HepG2 (cell line): ENCODE data around the gene AHCYL2. TPM values are rescaled to one million over a fixed set of nuclear protein-coding genes. Genes with fewer than 3 reads are reported as not detected.

Experiments
- ATAC-seq: fragments of 200-7000 bp; cut with Tn5 transposase; 3 replicates; pipeline ENCODE4 v1.9.1; 2020; ENCODE audit warnings: mild to moderate bottlenecking, moderate library complexity
- BruUV-seq: library from RNA; stranded (reverse); fragments of 400-500 nt; replicated peaks from 2 replicates; lab custom pipeline; 2021; lab: Mats Ljungman, UMichigan
- CTCF ChIA-PET: fragments of 300-600 bp; formaldehyde crosslinking; extraction: SDS; loops from one replicate; lab custom pipeline; 2021; ENCODE audit warnings: low total read pairs, inconsistent platforms, low intra/inter-chr PET ratio; lab: Yijun Ruan, JAX
- POLR2A ChIA-PET: fragments of 350-600 bp; sonication (Branson Sonifier 250); formaldehyde crosslinking; loops from one replicate; lab custom pipeline; 2020; ENCODE audit warnings: antibody characterized with exemption, inconsistent platforms; lab: Yijun Ruan, JAX
- DNase-seq: peaks from one replicate; pipeline ENCODE4 v3.0.0-alpha.2; 2015; ENCODE audit warnings: low spot score
- FAIRE-seq: peaks from 3 replicates; lab custom pipeline; 2011; peaks lifted over from hg19 to GRCh38; lab: Jason Lieb, UNC
- H2AFZ ChIP-seq: one replicate; pipeline ENCODE4 v1.6.1; 2011; ENCODE audit warnings: low read length, inconsistent platforms
- H3K27ac ChIP-seq: fragments of 300-600 bp; 3 replicates; pipeline ENCODE4 v1.8.0; 2011; ENCODE audit warnings: mixed run types, mild to moderate bottlenecking, mixed read lengths, low read length, inconsistent platforms; ENCODE audit not compliant: insufficient read depth; ENCODE audit errors: extremely low read length
- H3K27me3 ChIP-seq, 2 experiments: fragments of 200-600 bp in 1 of 2; 2 replicates in 1 of 2; 3 replicates in 1 of 2; pipeline versions ENCODE4 v1.6.0 to v1.8.0; 2011; ENCODE audit warnings: low read length in 2 of 2, mild to moderate bottlenecking in 2 of 2, moderate library complexity in 2 of 2, inconsistent platforms in 1 of 2; ENCODE audit not compliant: insufficient read depth in 2 of 2, control insufficient read depth in 1 of 2
- H3K36me3 ChIP-seq, 2 experiments: fragments of 200-600 bp in 1 of 2; replicated peaks in 1 of 2; 2 replicates in 1 of 2; 3 replicates in 1 of 2; pipeline versions ENCODE4 v1.5.1 to v1.8.0; 2011; ENCODE audit warnings: low read length in 2 of 2, inconsistent platforms in 1 of 2; ENCODE audit not compliant: insufficient read depth in 2 of 2, control insufficient read depth in 1 of 2
- H3K4me1 ChIP-seq: 2 replicates; pipeline ENCODE4 v1.5.1; 2012; ENCODE audit warnings: low read length, inconsistent platforms; ENCODE audit not compliant: insufficient read depth
- H3K4me2 ChIP-seq: 2 replicates; pipeline ENCODE4 v1.6.0; 2011; ENCODE audit warnings: low read depth, low read length, inconsistent platforms
- H3K4me3 ChIP-seq, 3 experiments: fragments of 200-600 bp in 1 of 3; sonication (generic), shearing (Covaris generic) in 1 of 3; replicated peaks in 1 of 3; 2 replicates each; pipeline ENCODE4 v1.5.1; 2011 to 2016; ENCODE audit warnings: low read length in 3 of 3, inconsistent platforms in 2 of 3, low read depth in 2 of 3, mild to moderate bottlenecking in 2 of 3, control low read depth in 1 of 3, mixed read lengths in 1 of 3; ENCODE audit not compliant: insufficient read depth in 1 of 3
- H3K79me2 ChIP-seq: one replicate; pipeline ENCODE4 v1.6.1; 2011; ENCODE audit warnings: low read length, inconsistent platforms; ENCODE audit not compliant: insufficient read depth
- H3K9ac ChIP-seq: 2 replicates; pipeline ENCODE4 v1.6.0; 2011; ENCODE audit warnings: mild to moderate bottlenecking, low read depth, low read length, inconsistent platforms; ENCODE audit not compliant: insufficient read depth
- H3K9me3 ChIP-seq: 2 replicates; pipeline ENCODE4 v1.5.1; 2012; ENCODE audit warnings: mild to moderate bottlenecking, low read length
- H4K20me1 ChIP-seq: 2 replicates; pipeline ENCODE4 v1.6.0; 2011; ENCODE audit warnings: inconsistent platforms, mild to moderate bottlenecking, low read length, moderate library complexity; ENCODE audit not compliant: insufficient read depth
- HDAC6 ChIP-seq: fragments of 200-600 bp; sonication (generic); IDR thresholded peaks from 2 replicates; pipeline ENCODE4 v1.7.0; 2017; ENCODE audit warnings: mild to moderate bottlenecking, antibody characterized with exemption, low read length, low read depth
- KLF11 ChIP-seq: IDR thresholded peaks from 2 replicates; pipeline ENCODE4 v1.6.1; 2016; ENCODE audit warnings: missing compliant biosample characterization
- PCBP2 ChIP-seq: fragments of 200-400 bp; formaldehyde crosslinking; optimal IDR thresholded peaks from 2 replicates; pipeline ENCODE3; 2018; ENCODE audit warnings: low read length, low read depth; ENCODE audit not compliant: poor library complexity, severe bottlenecking
- SATB2 ChIP-seq: sonication (generic); formaldehyde crosslinking; IDR thresholded peaks from 2 replicates; pipeline ENCODE4 v1.5.0; 2020; ENCODE audit warnings: missing genetic modification reagents
- TCF7 ChIP-seq: sonication (generic); IDR thresholded peaks from 2 replicates; pipeline ENCODE4 v1.6.1; 2016; ENCODE audit warnings: antibody characterized with exemption, low read depth
- ZNF460 ChIP-seq: sonication (generic); formaldehyde crosslinking; IDR thresholded peaks from 2 replicates; pipeline ENCODE4 v1.5.1; 2020; ENCODE audit warnings: missing genetic modification reagents, mild to moderate bottlenecking, borderline replicate concordance
- ZNF790 ChIP-seq: sonication (generic); formaldehyde crosslinking; IDR thresholded peaks from 2 replicates; pipeline ENCODE4 v1.8.0; 2022; ENCODE audit warnings: missing genetic modification reagents, mild to moderate bottlenecking, borderline replicate concordance
- ZNF83 ChIP-seq: sonication (generic); formaldehyde crosslinking; IDR thresholded peaks from 2 replicates; pipeline ENCODE4 v1.4.0; 2020; ENCODE audit warnings: missing genetic modification reagents, mild to moderate bottlenecking, borderline replicate concordance
- WGBS: methylation state at CpG from one replicate; pipeline ENCODE4 v1.1.6; 2017; ENCODE audit warnings: low lambda C conversion rate; 5-methylcytosine and 5-hydroxymethylcytosine counted together
- in situ Hi-C: cut with HindIII; loops from 2 replicates; pipeline ENCODE4 v1.10.0; 2017; ENCODE audit warnings: low pct_unique_long_range_greater_than_20kb; ENCODE audit not compliant: extremely low pct_ligation_motif_present
- intact Hi-C: fragments of 100-400 bp; cut with micrococcal nuclease; formaldehyde crosslinking; loops from one replicate; pipeline ENCODE4 v1.10.0; 2022; ENCODE audit not compliant: unreplicated experiment
- polyA plus RNA-seq, 8 experiments: library from polyadenylated mRNA; depleted of rRNA in 3 of 8; stranded (reverse) in 7 of 8; unstranded in 1 of 8; fragments of >200 nt; fragmentation: Illumina TruSeq in 4 of 8; extraction: Trizol in 4 of 8; gene quantifications; 2 replicates each; pipeline versions ENCODE4 v1.2.1 to v1.2.3, GENCODE V29; 2011 to 2016; ENCODE audit warnings: low read depth in 4 of 8, missing spikeins in 1 of 8, mixed read lengths in 1 of 8; ENCODE audit not compliant: insufficient read depth in 1 of 8
- total RNA-seq, 5 experiments: library from RNA; depleted of rRNA; stranded (reverse); fragments of >200 nt; fragmentation: Illumina TruSeq; extraction: Trizol; gene quantifications; 2 replicates each; pipeline ENCODE4 v1.2.3, GENCODE V29; 2016; ENCODE audit warnings: low read depth in 1 of 5
- TF ChIP-seq, protein P1 (sequence below): IDR thresholded peaks from 2 replicates; pipeline ENCODE4 v1.6.1; 2016
- TF ChIP-seq, protein P2 (sequence below): sonication (generic); formaldehyde crosslinking; IDR thresholded peaks from 2 replicates; pipeline ENCODE4 v1.4.0; 2020; ENCODE audit warnings: missing genetic modification reagents, borderline replicate concordance
- TF ChIP-seq, protein P3 (sequence below): IDR thresholded peaks from 2 replicates; pipeline ENCODE4 v1.6.1; 2016; ENCODE audit warnings: low read depth
- TF ChIP-seq, protein P4 (sequence below): sonication (generic); formaldehyde crosslinking; IDR thresholded peaks from 2 replicates; pipeline ENCODE4 v1.5.0; 2020; ENCODE audit warnings: mild to moderate bottlenecking, missing genetic modification reagents
- TF ChIP-seq, protein P5 (sequence below): sonication (generic); formaldehyde crosslinking; IDR thresholded peaks from 2 replicates; pipeline ENCODE4 v1.9.0; 2021; ENCODE audit warnings: missing genetic modification reagents, mild to moderate bottlenecking, borderline replicate concordance

Gene AHCYL2
- total and polyA plus RNA-seq, 2 of the 13 experiments (the other 11 are each of a cell fraction or from before 2014, with no cell fraction given) = 9.5 to 14.7 TPM

DNA sequence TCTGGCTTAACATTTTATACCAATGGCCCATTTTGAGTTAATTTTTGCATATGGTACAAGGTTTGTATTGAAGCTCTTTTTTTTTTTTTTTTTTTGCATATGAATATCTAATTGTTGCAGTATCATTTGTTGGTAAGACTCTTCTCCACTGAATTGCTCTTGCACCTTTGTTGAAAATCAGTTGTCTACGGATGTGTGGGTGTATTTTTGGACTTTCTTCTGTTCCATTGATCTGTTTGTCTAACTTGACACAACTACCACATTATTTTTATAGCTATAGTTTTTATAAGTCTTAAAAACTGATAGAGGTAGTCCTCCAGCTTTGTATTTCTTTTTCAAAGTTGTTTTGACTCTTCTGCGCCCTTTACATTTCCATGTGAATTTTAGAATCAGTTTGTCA lies 53.9 kb downstream of the AHCYL2 start:
- no TSS peak for BruUV-seq
- H3K79me2 ChIP-seq = no peaks in the 10 kb centered on the region
- 0 out of 5 replicates have a peak, but pooled peaks cover 0 to 3% of the 10 kb centered on the region in 2 experiments for H3K36me3 ChIP-seq
- ATAC-seq (no peak), DNase-seq (no peak), FAIRE-seq (no peak)
- no peak overlapping the region for H3K27ac ChIP-seq
- no peaks in the 10 kb centered on the region for H3K27me3 ChIP-seq
- H3K4me1 ChIP-seq = no peaks in the 10 kb centered on the region
- H4K20me1 ChIP-seq = no peaks in the 10 kb centered on the region
- H3K9ac ChIP-seq = no peak overlapping the region
- intact Hi-C loops (no loop called here), in situ Hi-C loops (no loop called here)
- WGBS = 86% methylated on average over 2 of the region's 2 CpGs
- no peak overlapping the region for H2AFZ ChIP-seq
- CTCF ChIA-PET = no interaction called here
- H3K4me3 ChIP-seq = no peak overlapping the region
- H3K4me2 ChIP-seq = no peak overlapping the region
- POLR2A ChIA-PET = no interaction called here
- H3K9me3 ChIP-seq = no peaks in the 10 kb centered on the region
- TF ChIP-seq HDAC6 (no peak), ZNF460 (CRISPR knock-in tag) (no peak), PCBP2 (no peak), TCF7 (no peak), ZNF790 (no peak), KLF11 (no peak), SATB2 (CRISPR knock-in tag) (no peak), ZNF83 (CRISPR knock-in tag) (no peak)
- TF ChIP-seq, protein P1, sequence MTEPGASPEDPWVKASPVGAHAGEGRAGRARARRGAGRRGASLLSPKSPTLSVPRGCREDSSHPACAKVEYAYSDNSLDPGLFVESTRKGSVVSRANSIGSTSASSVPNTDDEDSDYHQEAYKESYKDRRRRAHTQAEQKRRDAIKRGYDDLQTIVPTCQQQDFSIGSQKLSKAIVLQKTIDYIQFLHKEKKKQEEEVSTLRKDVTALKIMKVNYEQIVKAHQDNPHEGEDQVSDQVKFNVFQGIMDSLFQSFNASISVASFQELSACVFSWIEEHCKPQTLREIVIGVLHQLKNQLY (CRISPR knock-in tag) = no peak
- TF ChIP-seq, protein P2, sequence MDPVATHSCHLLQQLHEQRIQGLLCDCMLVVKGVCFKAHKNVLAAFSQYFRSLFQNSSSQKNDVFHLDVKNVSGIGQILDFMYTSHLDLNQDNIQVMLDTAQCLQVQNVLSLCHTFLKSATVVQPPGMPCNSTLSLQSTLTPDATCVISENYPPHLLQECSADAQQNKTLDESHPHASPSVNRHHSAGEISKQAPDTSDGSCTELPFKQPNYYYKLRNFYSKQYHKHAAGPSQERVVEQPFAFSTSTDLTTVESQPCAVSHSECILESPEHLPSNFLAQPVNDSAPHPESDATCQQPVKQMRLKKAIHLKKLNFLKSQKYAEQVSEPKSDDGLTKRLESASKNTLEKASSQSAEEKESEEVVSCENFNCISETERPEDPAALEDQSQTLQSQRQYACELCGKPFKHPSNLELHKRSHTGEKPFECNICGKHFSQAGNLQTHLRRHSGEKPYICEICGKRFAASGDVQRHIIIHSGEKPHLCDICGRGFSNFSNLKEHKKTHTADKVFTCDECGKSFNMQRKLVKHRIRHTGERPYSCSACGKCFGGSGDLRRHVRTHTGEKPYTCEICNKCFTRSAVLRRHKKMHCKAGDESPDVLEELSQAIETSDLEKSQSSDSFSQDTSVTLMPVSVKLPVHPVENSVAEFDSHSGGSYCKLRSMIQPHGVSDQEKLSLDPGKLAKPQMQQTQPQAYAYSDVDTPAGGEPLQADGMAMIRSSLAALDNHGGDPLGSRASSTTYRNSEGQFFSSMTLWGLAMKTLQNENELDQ (CRISPR knock-in tag) = no peak
- TF ChIP-seq, protein P3, sequence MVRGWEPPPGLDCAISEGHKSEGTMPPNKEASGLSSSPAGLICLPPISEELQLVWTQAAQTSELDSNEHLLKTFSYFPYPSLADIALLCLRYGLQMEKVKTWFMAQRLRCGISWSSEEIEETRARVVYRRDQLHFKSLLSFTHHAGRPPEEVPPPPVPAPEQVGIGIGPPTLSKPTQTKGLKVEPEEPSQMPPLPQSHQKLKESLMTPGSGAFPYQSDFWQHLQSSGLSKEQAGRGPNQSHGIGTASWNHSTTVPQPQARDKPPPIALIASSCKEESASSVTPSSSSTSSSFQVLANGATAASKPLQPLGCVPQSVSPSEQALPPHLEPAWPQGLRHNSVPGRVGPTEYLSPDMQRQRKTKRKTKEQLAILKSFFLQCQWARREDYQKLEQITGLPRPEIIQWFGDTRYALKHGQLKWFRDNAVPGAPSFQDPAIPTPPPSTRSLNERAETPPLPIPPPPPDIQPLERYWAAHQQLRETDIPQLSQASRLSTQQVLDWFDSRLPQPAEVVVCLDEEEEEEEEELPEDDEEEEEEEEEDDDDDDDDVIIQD (CRISPR knock-in tag) = no peak
- TF ChIP-seq, protein P4, sequence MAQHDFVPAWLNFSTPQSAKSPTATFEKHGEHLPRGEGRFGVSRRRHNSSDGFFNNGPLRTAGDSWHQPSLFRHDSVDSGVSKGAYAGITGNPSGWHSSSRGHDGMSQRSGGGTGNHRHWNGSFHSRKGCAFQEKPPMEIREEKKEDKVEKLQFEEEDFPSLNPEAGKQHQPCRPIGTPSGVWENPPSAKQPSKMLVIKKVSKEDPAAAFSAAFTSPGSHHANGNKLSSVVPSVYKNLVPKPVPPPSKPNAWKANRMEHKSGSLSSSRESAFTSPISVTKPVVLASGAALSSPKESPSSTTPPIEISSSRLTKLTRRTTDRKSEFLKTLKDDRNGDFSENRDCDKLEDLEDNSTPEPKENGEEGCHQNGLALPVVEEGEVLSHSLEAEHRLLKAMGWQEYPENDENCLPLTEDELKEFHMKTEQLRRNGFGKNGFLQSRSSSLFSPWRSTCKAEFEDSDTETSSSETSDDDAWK (CRISPR knock-in tag) = no peak
- TF ChIP-seq, protein P5, sequence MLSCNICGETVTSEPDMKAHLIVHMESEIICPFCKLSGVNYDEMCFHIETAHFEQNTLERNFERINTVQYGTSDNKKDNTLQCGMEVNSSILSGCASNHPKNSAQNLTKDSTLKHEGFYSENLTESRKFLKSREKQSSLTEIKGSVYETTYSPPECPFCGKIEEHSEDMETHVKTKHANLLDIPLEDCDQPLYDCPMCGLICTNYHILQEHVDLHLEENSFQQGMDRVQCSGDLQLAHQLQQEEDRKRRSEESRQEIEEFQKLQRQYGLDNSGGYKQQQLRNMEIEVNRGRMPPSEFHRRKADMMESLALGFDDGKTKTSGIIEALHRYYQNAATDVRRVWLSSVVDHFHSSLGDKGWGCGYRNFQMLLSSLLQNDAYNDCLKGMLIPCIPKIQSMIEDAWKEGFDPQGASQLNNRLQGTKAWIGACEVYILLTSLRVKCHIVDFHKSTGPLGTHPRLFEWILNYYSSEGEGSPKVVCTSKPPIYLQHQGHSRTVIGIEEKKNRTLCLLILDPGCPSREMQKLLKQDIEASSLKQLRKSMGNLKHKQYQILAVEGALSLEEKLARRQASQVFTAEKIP (CRISPR knock-in tag) = no peak
